GM23248 (cell line): Measurements from ENCODE around the gene CAMKV.

Experiments used
- EZH2 ChIP-seq: fragments of 200-600 bp; sonication (generic); IDR thresholded peaks from 2 replicates; pipeline ENCODE4 v1.6.1; 2018; ENCODE audit warnings: antibody characterized with exemption, mild to moderate bottlenecking; ENCODE audit not compliant: insufficient read depth, poor library complexity, severe bottlenecking
- EZH2phosphoT487 ChIP-seq: fragments of 200-600 bp; sonication (generic); IDR thresholded peaks from 2 replicates; pipeline ENCODE4 v1.6.1; 2018; ENCODE audit warnings: antibody characterized with exemption, moderate library complexity, mild to moderate bottlenecking, low read depth; ENCODE audit not compliant: insufficient read depth

GRCh38 chr3:49877716-49878115 is 8.0 kb upstream of the CAMKV start:
- TF ChIP-seq EZH2: no peak
- no peak for TF ChIP-seq EZH2phosphoT487
